Renal pelvis (tissue), 12 donors: ENCODE data around the gene ZC2HC1B. TPM values are rescaled to one million over a fixed set of nuclear protein-coding genes. Genes with fewer than 3 reads are reported as not detected.
"Not testable (repeated sequence)": the region's sequence is repeated elsewhere in the genome, so short reads cannot be mapped to it uniquely, and the experiment has no call there.

Experiments
- DNase-seq: peaks from one replicate; pipeline ENCODE4 v3.0.0-alpha.2; 2013
- long read RNA-seq, 16 experiments: transcript quantifications; one replicate each; lab custom pipeline, GENCODE V29; 2026
- polyA plus RNA-seq, 3 donors: library from polyadenylated mRNA; unstranded; fragments of 120-200 nt; gene quantifications; one replicate each; pipeline ENCODE4 v1.2.1, GENCODE V29; 2013; ENCODE audit not compliant: insufficient read length in 3 of 3

Gene ZC2HC1B
- polyA plus RNA-seq, result under 1 TPM in 1 of 3 donors, not detected in 2; 0.26 TPM
- long read RNA-seq, donor 1, result 0 reads
- long read RNA-seq, donor 2, result 0 reads
- long read RNA-seq, donor 3, result 0 reads
- long read RNA-seq, donor 4, result 0 reads
- long read RNA-seq, donor 5, result 0 reads
- long read RNA-seq, donor 6, result 0 reads
- long read RNA-seq, donor 7, result 0 reads
- long read RNA-seq, donor 8, result 0 reads
- long read RNA-seq, donor 9, result 0 reads
- long read RNA-seq, donor 10, result 0 reads
- long read RNA-seq, donor 11, result 0 reads
- long read RNA-seq, donor 12, result 0 reads
- long read RNA-seq, donor 13, result 0 reads
- long read RNA-seq, donor 14, result 0 reads
- long read RNA-seq, donor 15, result 0 reads
- long read RNA-seq, donor 16, result 0 reads

GRCh38 chr6:143864234-143864633, at the start of gene ZC2HC1B:
TSS of gene ZC2HC1B (plus strand) at chr6:143864474. CDS start at chr6:143864540, 66 bp downstream.
- no peak for DNase-seq

- DNase-seq, result no peak
Measured at GRCh38 chr6:143817621-143818020, 46.7 kb upstream of the ZC2HC1B start.

GRCh38 chr6:143821359-143821758, 42.9 kb upstream of the ZC2HC1B start:
- no peak for DNase-seq

GRCh38 chr6:143822584-143823024, 41.7 kb upstream of the ZC2HC1B start:
- no peak for DNase-seq

- DNase-seq, result no peak
Measured at GRCh38 chr6:143823548-143823947, 40.7 kb upstream of the ZC2HC1B start.

- DNase-seq, result no peak
Measured at GRCh38 chr6:143828572-143828971, 35.7 kb upstream of the ZC2HC1B start.

- DNase-seq, result no peak
Measured at GRCh38 chr6:143836150-143836549, 28.1 kb upstream of the ZC2HC1B start.

GRCh38 chr6:143838395-143838794, 25.9 kb upstream of the ZC2HC1B start:
- no peak for DNase-seq

- DNase-seq, result no peak
Measured at GRCh38 chr6:143839196-143839595, 25.1 kb upstream of the ZC2HC1B start.

- no peak for DNase-seq
Measured at GRCh38 chr6:143840595-143841265, 23.5 kb upstream of the ZC2HC1B start.

- no peak for DNase-seq
Measured at GRCh38 chr6:143842461-143842901, 21.8 kb upstream of the ZC2HC1B start.

GRCh38 chr6:143842902-143843676, 21.2 kb upstream of the ZC2HC1B start, which contains the start of gene LTV1:
TSS of gene LTV1 (plus strand) at chr6:143843338. CDS start at chr6:143843478, 140 bp downstream.
- DNase-seq, result peak; percentile 98

GRCh38 chr6:143843677-143843999, 20.6 kb upstream of the ZC2HC1B start:
- no peak for DNase-seq

GRCh38 chr6:143844006-143844405, 20.3 kb upstream of the ZC2HC1B start:
- DNase-seq, result peak; percentile 5

- DNase-seq, result no peak
Measured at GRCh38 chr6:143845033-143845432, 19.2 kb upstream of the ZC2HC1B start.

- not testable (repeated sequence) for DNase-seq
Measured at GRCh38 chr6:143851706-143852105, 12.6 kb upstream of the ZC2HC1B start.

- DNase-seq, result not testable (repeated sequence)
Measured at GRCh38 chr6:143855057-143855456, 9.2 kb upstream of the ZC2HC1B start.

GRCh38 chr6:143856762-143857161, 7.5 kb upstream of the ZC2HC1B start:
- DNase-seq, result not testable (repeated sequence)

- no peak for DNase-seq
Measured at GRCh38 chr6:143857651-143858050, 6.6 kb upstream of the ZC2HC1B start.

- no peak for DNase-seq
Measured at GRCh38 chr6:143859891-143860660, 4.2 kb upstream of the ZC2HC1B start.

- no peak for DNase-seq
Measured at GRCh38 chr6:143863771-143864170, 503 bp upstream of the ZC2HC1B start.

GRCh38 chr6:143867236-143867635, 3.0 kb downstream of the ZC2HC1B start:
- no peak for DNase-seq
